GM23338 (cell line): ENCODE results near the gene LSP1. TPM values are rescaled to one million over a fixed set of nuclear protein-coding genes. Genes with fewer than 3 reads are reported as not detected.

Source experiments
- ATAC-seq: fragments of 200-7000 bp; cut with Tn5 transposase; 3 replicates; pipeline ENCODE4 v1.9.1; 2020
- DNase-seq: peaks from one replicate; pipeline ENCODE4 v3.0.0-alpha.2; 2015; ENCODE audit warnings: low spot score
- H2AFZ ChIP-seq: fragments of 200-600 bp; sonication (generic); 2 replicates; pipeline ENCODE4 v1.8.0; 2016; ENCODE audit warnings: antibody characterized with exemption, mild to moderate bottlenecking, moderate library complexity
- H3F3A ChIP-seq: fragments of 200-600 bp; sonication (generic); replicated peaks from 2 replicates; pipeline ENCODE4 v1.8.0; 2017; ENCODE audit warnings: antibody characterized with exemption, mixed run types, low read depth
- H3K27ac ChIP-seq: fragments of 200-600 bp; sonication (generic); 2 replicates; pipeline ENCODE4 v1.6.1; 2016; ENCODE audit warnings: low read depth
- H3K27me3 ChIP-seq: fragments of 200-600 bp; sonication (generic); 2 replicates; pipeline ENCODE4 v1.8.0; 2016; ENCODE audit warnings: mild to moderate bottlenecking, mixed run types, moderate library complexity; ENCODE audit not compliant: insufficient read depth
- H3K36me3 ChIP-seq: fragments of 200-600 bp; sonication (generic); 2 replicates; pipeline ENCODE4 v1.8.0; 2016; ENCODE audit warnings: mild to moderate bottlenecking; ENCODE audit not compliant: insufficient read depth
- H3K4me1 ChIP-seq: fragments of 200-600 bp; sonication (generic); 2 replicates; pipeline ENCODE4 v1.8.0; 2016; ENCODE audit warnings: mild to moderate bottlenecking, moderate library complexity; ENCODE audit not compliant: insufficient read depth
- H3K4me2 ChIP-seq: fragments of 200-600 bp; sonication (generic); 2 replicates; pipeline ENCODE4 v1.7.1; 2017; ENCODE audit warnings: mixed run types
- H3K4me3 ChIP-seq: fragments of 200-600 bp; sonication (generic); 2 replicates; pipeline ENCODE4 v1.6.1; 2016; ENCODE audit warnings: mixed run types
- H3K79me2 ChIP-seq: fragments of 200-600 bp; sonication (generic); replicated peaks from 2 replicates; pipeline ENCODE4 v1.8.0; 2017; ENCODE audit warnings: mild to moderate bottlenecking; ENCODE audit not compliant: insufficient read depth
- H3K9me2 ChIP-seq: fragments of 200-600 bp; sonication (generic); 2 replicates; pipeline ENCODE4 v1.8.0; 2017; ENCODE audit not compliant: insufficient read depth
- H4K20me1 ChIP-seq: fragments of 200-600 bp; sonication (generic); replicated peaks from 2 replicates; pipeline ENCODE4 v1.8.0; 2017; ENCODE audit warnings: mild to moderate bottlenecking; ENCODE audit not compliant: insufficient read depth
- H3K27ac Mint-ChIP-seq: 2 replicates; pipeline ENCODE4 v1.8.0; 2020; ENCODE audit warnings: inconsistent platforms, mild to moderate bottlenecking, moderate library complexity, mixed read lengths
- H3K27me3 Mint-ChIP-seq: 3 replicates; pipeline ENCODE4 v1.8.0; 2022; ENCODE audit warnings: low read depth, mild to moderate bottlenecking, moderate library complexity, mixed read lengths, inconsistent platforms; ENCODE audit not compliant: insufficient read depth, poor library complexity
- H3K36me3 Mint-ChIP-seq: 3 replicates; pipeline ENCODE4 v1.8.0; 2021; ENCODE audit warnings: low read depth, mild to moderate bottlenecking, inconsistent platforms, moderate library complexity, mixed read lengths
- H3K4me1 Mint-ChIP-seq: 3 replicates; pipeline ENCODE4 v1.8.0; 2020; ENCODE audit warnings: mild to moderate bottlenecking, inconsistent platforms, mixed read lengths
- H3K4me3 Mint-ChIP-seq: 3 replicates; pipeline ENCODE4 v1.8.0; 2021; ENCODE audit warnings: moderate library complexity, mild to moderate bottlenecking, inconsistent platforms, mixed read lengths
- H3K9me3 Mint-ChIP-seq: 3 replicates; pipeline ENCODE4 v1.8.0; 2020; ENCODE audit warnings: moderate library complexity, mild to moderate bottlenecking, inconsistent platforms, mixed read lengths
- CREB1 ChIP-seq: fragments of 250-450 bp; sonication (Bioruptor Pico); IDR thresholded peaks from 2 replicates; pipeline ENCODE4 v1.5.0; 2020; ENCODE audit warnings: low read depth, mild to moderate bottlenecking, moderate library complexity
- ETS1 ChIP-seq: IDR thresholded peaks from 2 replicates; pipeline ENCODE4 v1.6.1; 2016; ENCODE audit warnings: antibody characterized with exemption
- EZH2 ChIP-seq: fragments of 200-600 bp; sonication (generic); IDR thresholded peaks from one replicate; pipeline ENCODE4 v1.8.0; 2017; ENCODE audit warnings: antibody characterized with exemption, mild to moderate bottlenecking, low read depth; ENCODE audit not compliant: unreplicated experiment
- EZH2phosphoT487 ChIP-seq: fragments of 200-600 bp; sonication (generic); IDR thresholded peaks from one replicate; pipeline ENCODE4 v1.8.1; 2018; ENCODE audit warnings: antibody characterized with exemption; ENCODE audit not compliant: unreplicated experiment
- JUNB ChIP-seq: IDR thresholded peaks from one replicate; pipeline ENCODE4 v1.6.1; 2016; ENCODE audit warnings: antibody characterized with exemption; ENCODE audit not compliant: unreplicated experiment
- NANOG ChIP-seq: IDR thresholded peaks from 2 replicates; pipeline ENCODE4 v1.6.1; 2016; ENCODE audit warnings: antibody characterized with exemption, borderline replicate concordance
- POLR2AphosphoS5 ChIP-seq: IDR thresholded peaks from 2 replicates; pipeline ENCODE4 v1.6.1; 2016; ENCODE audit warnings: antibody characterized with exemption, low read depth
- REST ChIP-seq: IDR thresholded peaks from one replicate; pipeline ENCODE4 v1.6.1; 2018; ENCODE audit warnings: antibody characterized with exemption; ENCODE audit not compliant: unreplicated experiment
- STAT1 ChIP-seq: IDR thresholded peaks from one replicate; pipeline ENCODE4 v1.6.1; 2016; ENCODE audit warnings: antibody characterized with exemption; ENCODE audit not compliant: unreplicated experiment
- ZNF114 ChIP-seq: fragments of 250-450 bp; sonication (Bioruptor Pico); IDR thresholded peaks from 2 replicates; pipeline ENCODE4 v1.5.0; 2020; ENCODE audit warnings: mild to moderate bottlenecking, moderate library complexity
- ZNF331 ChIP-seq: fragments of 250-450 bp; sonication (Bioruptor Pico); IDR thresholded peaks from 2 replicates; pipeline ENCODE4 v1.5.0; 2020; ENCODE audit warnings: low read depth, mild to moderate bottlenecking, moderate library complexity
- ZNF462 ChIP-seq: fragments of 250-450 bp; sonication (Bioruptor Pico); IDR thresholded peaks from 2 replicates; pipeline ENCODE4 v1.5.0; 2020; ENCODE audit warnings: mild to moderate bottlenecking, moderate library complexity
- polyA plus RNA-seq: library from polyadenylated mRNA; unstranded; fragments of >200 nt; fragmentation: Nextera tagmentation; extraction: Ambion mirVana; gene quantifications from 2 replicates; pipeline ENCODE4 v1.2.1, GENCODE V29; 2016
- total RNA-seq: library from RNA; depleted of rRNA; stranded (reverse); fragments of >200 nt; shearing (Covaris generic); gene quantifications from 2 replicates; pipeline ENCODE4 v1.2.3, GENCODE V29; 2014
- TF ChIP-seq, protein P1 (sequence below), 2 experiments: fragments of 200-600 bp in 1 of 2; sonication (generic) in 1 of 2; conservative IDR thresholded peaks; 2 replicates each; pipeline versions ENCODE4 v1.5.1 to v1.6.1; 2016 to 2017; ENCODE audit warnings: antibody characterized with exemption in 2 of 2, low read depth in 2 of 2, mild to moderate bottlenecking in 2 of 2, moderate library complexity in 1 of 2

LSP1 gene
- total and polyA plus RNA-seq, 2 experiments from 2014 or later: 0.84 TPM; not detected in 1

DNA sequence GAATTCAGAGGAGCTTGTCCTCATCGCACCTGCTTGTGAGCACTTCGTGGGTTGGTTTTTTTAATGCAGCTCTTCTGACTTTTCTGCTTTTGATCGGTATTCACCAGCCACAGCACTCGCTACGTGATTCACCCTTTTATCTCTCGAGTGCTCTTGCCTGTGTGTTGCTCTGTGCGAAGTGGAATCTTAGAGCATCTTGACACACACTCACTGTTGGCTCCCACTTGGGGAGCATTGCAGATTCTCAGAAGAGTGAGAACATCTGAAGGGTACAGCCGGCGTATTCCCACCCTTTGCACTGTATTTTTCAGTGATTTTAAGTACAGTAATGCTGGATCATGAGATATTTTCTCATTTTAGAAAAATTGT lies 77.6 kb downstream of the LSP1 start:
- no peak for DNase-seq
- no peaks in the 10 kb centered on the region for H3K79me2 ChIP-seq
- no peak overlapping the region for H3K27ac Mint-ChIP-seq
- ATAC-seq: no peak
- no peaks in the 10 kb centered on the region for H3K9me2 ChIP-seq
- H3K36me3 ChIP-seq: no peaks in the 10 kb centered on the region
- peaks cover 18% of the 10 kb centered on the region for H3K27me3 Mint-ChIP-seq
- H2AFZ ChIP-seq: no peak overlapping the region
- no peaks in the 10 kb centered on the region for H3K36me3 Mint-ChIP-seq
- H3K9me3 Mint-ChIP-seq: no peaks in the 10 kb centered on the region
- TF ChIP-seq POLR2AphosphoS5 (no peak), ETS1 (no peak), STAT1 (no peak), ZNF331 (CRISPR knock-in tag) (no peak), JUNB (no peak), ZNF114 (no peak), EZH2phosphoT487 (no peak), EZH2 (no peak), REST (no peak), ZNF462 (no peak), NANOG (no peak), CREB1 (CRISPR knock-in tag) (no peak)
- TF ChIP-seq, protein P1, sequence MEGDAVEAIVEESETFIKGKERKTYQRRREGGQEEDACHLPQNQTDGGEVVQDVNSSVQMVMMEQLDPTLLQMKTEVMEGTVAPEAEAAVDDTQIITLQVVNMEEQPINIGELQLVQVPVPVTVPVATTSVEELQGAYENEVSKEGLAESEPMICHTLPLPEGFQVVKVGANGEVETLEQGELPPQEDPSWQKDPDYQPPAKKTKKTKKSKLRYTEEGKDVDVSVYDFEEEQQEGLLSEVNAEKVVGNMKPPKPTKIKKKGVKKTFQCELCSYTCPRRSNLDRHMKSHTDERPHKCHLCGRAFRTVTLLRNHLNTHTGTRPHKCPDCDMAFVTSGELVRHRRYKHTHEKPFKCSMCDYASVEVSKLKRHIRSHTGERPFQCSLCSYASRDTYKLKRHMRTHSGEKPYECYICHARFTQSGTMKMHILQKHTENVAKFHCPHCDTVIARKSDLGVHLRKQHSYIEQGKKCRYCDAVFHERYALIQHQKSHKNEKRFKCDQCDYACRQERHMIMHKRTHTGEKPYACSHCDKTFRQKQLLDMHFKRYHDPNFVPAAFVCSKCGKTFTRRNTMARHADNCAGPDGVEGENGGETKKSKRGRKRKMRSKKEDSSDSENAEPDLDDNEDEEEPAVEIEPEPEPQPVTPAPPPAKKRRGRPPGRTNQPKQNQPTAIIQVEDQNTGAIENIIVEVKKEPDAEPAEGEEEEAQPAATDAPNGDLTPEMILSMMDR (conservative IDR thresholded peaks at IDR 0.05; ENCODE audit: low read depth in 2 of 2): no peak
- 0 out of 3 replicates have a peak, but pooled peaks cover 5% of the 10 kb centered on the region for H3K4me1 Mint-ChIP-seq
- H3K27me3 ChIP-seq: no peaks in the 10 kb centered on the region
- no peak overlapping the region for H3K27ac ChIP-seq
- H3K4me3 Mint-ChIP-seq: no peak overlapping the region
- H4K20me1 ChIP-seq: no peaks in the 10 kb centered on the region
- no peaks in the 10 kb centered on the region for H3F3A ChIP-seq
- no peaks in the 10 kb centered on the region for H3K4me1 ChIP-seq
- no peak overlapping the region for H3K4me3 ChIP-seq
- H3K4me2 ChIP-seq: no peak overlapping the region
